Left lung (tissue), 10 donors: Measurements from ENCODE around the gene SYNDIG1. TPM values are rescaled to one million over a fixed set of nuclear protein-coding genes. Genes with fewer than 3 reads are reported as not detected.
"Not testable (repeated sequence)": the region's sequence is repeated elsewhere in the genome, so short reads cannot be mapped to it uniquely, and the experiment has no call there.

Experiments
- ATAC-seq: fragments of 200-7000 bp; cut with Tn5 transposase; one replicate; pipeline ENCODE4 v1.9.1; 2020; ENCODE audit warnings: moderate library complexity
- DNase-seq, 4 donors: peaks; one replicate each; pipeline ENCODE4 v3.0.0-alpha.2; 2013 to 2020
- H3K27ac ChIP-seq, 2 donors: fragments of 200-600 bp; sonication (generic) in 1 of 2; one replicate each; pipeline versions ENCODE4 v1.5.0 to v1.8.0; 2020 to 2021
- H3K27me3 ChIP-seq, 2 donors: fragments of 200-600 bp; sonication (generic) in 1 of 2; one replicate each; pipeline versions ENCODE4 v1.5.0 to v1.8.0; 2020 to 2021
- H3K36me3 ChIP-seq, 2 donors: fragments of 200-600 bp; sonication (generic) in 1 of 2; one replicate each; pipeline versions ENCODE4 v1.5.0 to v1.8.0; 2020 to 2021
- H3K4me1 ChIP-seq, 2 donors: fragments of 200-600 bp; one replicate each; pipeline ENCODE4 v1.8.0; 2021
- H3K4me3 ChIP-seq, 2 donors: fragments of 200-600 bp; sonication (generic) in 1 of 2; one replicate each; pipeline versions ENCODE4 v1.5.0 to v1.8.0; 2020 to 2021; ENCODE audit warnings: mild to moderate bottlenecking in 1 of 2
- H3K9me3 ChIP-seq, 2 donors: fragments of 200-600 bp; sonication (generic) in 1 of 2; one replicate each; pipeline versions ENCODE4 v1.5.0 to v1.8.0; 2020 to 2021
- intact Hi-C, 2 donors: fragments of 100-400 bp; cut with DNase I; formaldehyde crosslinking; loops; one replicate each; pipeline versions ENCODE4 v1.11.2 to v1.14.2; 2022
- polyA plus RNA-seq, 6 donors: library from polyadenylated mRNA; unstranded; fragments of 120-200 nt; gene quantifications; one replicate each; pipeline ENCODE4 v1.2.1, GENCODE V29; 2013; ENCODE audit not compliant: insufficient read length in 6 of 6
- total RNA-seq, 2 donors: library from RNA; stranded (reverse); fragmentation: NEBNext Ultra II Directional; extraction: Animal tissue kit (Norgen Biotek cat#: 25700); gene quantifications; one replicate each; pipeline ENCODE4 v1.2.1, GENCODE V29; 2021
- TF ChIP-seq, protein P1 (sequence below), 2 donors: fragments of 200-600 bp; sonication (generic) in 1 of 2; IDR thresholded peaks; one replicate each; pipeline versions ENCODE4 v1.5.0 to v1.8.0; 2021; ENCODE audit warnings: antibody characterized with exemption in 2 of 2
- donor health status: DM: no; HTN: yes; CAD: no.
- donor health status: DM: no; HTN: no; CAD: no.

SYNDIG1 gene
- total and polyA plus RNA-seq, 8 donors: 1.3 to 7.8 (median 5.4) TPM

DNA sequence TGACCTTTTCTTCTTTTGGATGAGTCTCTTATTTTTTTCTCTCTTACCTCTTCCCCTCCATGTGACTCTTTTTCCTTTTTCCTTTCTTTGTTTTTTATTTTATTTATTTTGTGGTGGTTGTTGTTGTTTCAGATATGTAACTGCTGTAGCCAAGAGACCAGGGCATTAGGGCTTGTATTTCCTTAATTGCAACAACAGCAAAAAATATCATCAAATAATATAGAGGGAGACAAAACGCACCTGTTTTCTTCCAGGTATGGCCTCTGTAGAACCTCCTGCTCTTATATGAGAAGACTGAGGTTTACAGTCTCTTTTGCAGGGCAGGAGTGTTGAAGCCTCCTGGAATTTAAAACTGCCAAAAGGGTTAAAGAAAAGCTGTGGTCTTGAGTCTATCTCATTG, 149.3 kb downstream of the SYNDIG1 start:
- DNase-seq (no peak), ATAC-seq (no peak)
- no peak overlapping the region for H3K4me3 ChIP-seq
- no peaks in the 10 kb centered on the region for H3K36me3 ChIP-seq
- peaks cover 0 to 29% of the 10 kb centered on the region in 2 donors for H3K27me3 ChIP-seq
- TF ChIP-seq, protein P1, sequence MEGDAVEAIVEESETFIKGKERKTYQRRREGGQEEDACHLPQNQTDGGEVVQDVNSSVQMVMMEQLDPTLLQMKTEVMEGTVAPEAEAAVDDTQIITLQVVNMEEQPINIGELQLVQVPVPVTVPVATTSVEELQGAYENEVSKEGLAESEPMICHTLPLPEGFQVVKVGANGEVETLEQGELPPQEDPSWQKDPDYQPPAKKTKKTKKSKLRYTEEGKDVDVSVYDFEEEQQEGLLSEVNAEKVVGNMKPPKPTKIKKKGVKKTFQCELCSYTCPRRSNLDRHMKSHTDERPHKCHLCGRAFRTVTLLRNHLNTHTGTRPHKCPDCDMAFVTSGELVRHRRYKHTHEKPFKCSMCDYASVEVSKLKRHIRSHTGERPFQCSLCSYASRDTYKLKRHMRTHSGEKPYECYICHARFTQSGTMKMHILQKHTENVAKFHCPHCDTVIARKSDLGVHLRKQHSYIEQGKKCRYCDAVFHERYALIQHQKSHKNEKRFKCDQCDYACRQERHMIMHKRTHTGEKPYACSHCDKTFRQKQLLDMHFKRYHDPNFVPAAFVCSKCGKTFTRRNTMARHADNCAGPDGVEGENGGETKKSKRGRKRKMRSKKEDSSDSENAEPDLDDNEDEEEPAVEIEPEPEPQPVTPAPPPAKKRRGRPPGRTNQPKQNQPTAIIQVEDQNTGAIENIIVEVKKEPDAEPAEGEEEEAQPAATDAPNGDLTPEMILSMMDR (IDR thresholded peaks at IDR 0.05): no peak
- intact Hi-C loops: no loop called here
- H3K27ac ChIP-seq: no peak overlapping the region
- no peaks in the 10 kb centered on the region for H3K9me3 ChIP-seq
- H3K4me1 ChIP-seq: no peaks in the 10 kb centered on the region

GRCh38 chr20:24619212-24619611, 149.8 kb downstream of the SYNDIG1 start:
- Histone ChIP-seq H3K27ac (no peak overlapping the region), H3K36me3 (no peaks in the 10 kb centered on the region), H3K4me1 (no peaks in the 10 kb centered on the region), H3K27me3 (peaks cover 0 to 26% of the 10 kb centered on the region in 2 donors), H3K9me3 (no peaks in the 10 kb centered on the region), H3K4me3 (no peak overlapping the region)
- TF ChIP-seq, protein P1 (IDR thresholded peaks at IDR 0.05): no peak
- ATAC-seq: peak; percentile 21
- DNase-seq: peak in 1 of 4 donors; percentile 40
- intact Hi-C loops: no loop called here

DNA sequence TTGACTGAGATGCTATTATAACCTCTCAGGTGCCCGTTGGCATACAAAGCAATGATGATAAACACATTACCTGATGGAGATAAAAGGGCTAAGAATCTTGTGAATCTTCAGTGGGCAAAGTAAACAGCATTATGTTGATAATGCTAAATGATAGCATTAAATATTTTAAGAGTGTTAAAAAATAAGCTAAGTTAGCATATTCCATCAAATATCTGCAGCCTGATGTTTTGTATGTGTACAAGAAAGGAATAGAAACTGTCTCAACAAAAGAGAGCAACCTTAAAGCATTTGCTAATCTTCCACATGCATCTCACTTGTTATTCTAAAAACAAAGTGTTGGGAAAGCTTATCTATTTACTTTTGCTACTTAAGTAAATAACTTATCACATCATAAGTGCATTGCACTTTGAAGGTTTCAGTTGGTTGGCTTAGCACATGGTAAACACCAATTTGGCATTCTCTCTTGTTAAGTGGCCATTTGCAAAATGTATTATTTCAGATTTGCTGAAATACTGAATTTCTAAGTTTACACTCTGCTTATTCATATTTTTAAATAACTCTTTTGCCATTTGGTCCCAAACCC, 151.6 kb downstream of the SYNDIG1 start:
- DNase-seq (no peak), ATAC-seq (no peak)
- H3K36me3 ChIP-seq: no peaks in the 10 kb centered on the region
- H3K4me3 ChIP-seq: no peak overlapping the region
- no peaks in the 10 kb centered on the region for H3K9me3 ChIP-seq
- H3K27ac ChIP-seq: no peak overlapping the region
- TF ChIP-seq, protein P1 (IDR thresholded peaks at IDR 0.05): no peak
- no peaks in the 10 kb centered on the region for H3K4me1 ChIP-seq
- intact Hi-C loops: no loop called here
- peaks cover 0 to 25% of the 10 kb centered on the region in 2 donors for H3K27me3 ChIP-seq

DNA sequence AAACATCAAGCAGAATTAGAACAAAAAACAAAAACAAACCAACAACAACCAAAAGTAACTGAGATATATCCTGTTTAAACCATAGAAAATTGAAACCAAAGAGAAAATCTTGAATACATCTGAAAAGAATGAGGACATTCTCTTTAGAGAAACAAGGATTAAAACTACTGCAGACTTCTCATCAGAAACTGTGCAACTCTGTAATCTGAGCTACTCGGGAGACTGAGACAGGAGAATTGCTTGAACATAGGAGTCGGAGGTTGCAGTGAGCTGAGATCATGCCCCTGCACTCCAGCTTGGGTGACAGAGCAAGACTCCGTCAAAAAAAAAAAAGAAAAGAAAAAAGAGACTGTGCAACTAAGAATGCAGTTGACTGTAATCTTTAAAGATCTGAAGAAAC, 153.4 kb downstream of the SYNDIG1 start:
- DNase-seq (no peak), ATAC-seq (no peak)
- TF ChIP-seq, protein P1 (IDR thresholded peaks at IDR 0.05): no peak
- no peak overlapping the region for H3K4me3 ChIP-seq
- intact Hi-C loops: no loop called here
- no peak overlapping the region for H3K27ac ChIP-seq
- no peaks in the 10 kb centered on the region for H3K36me3 ChIP-seq
- H3K4me1 ChIP-seq: no peaks in the 10 kb centered on the region
- H3K9me3 ChIP-seq: no peaks in the 10 kb centered on the region
- H3K27me3 ChIP-seq: peaks cover 0 to 10% of the 10 kb centered on the region in 2 donors

- intact Hi-C loops, H3K4me3 ChIP-seq, H3K9me3 ChIP-seq, H3K36me3 ChIP-seq, H3K4me1 ChIP-seq, DNase-seq, ATAC-seq, H3K27ac ChIP-seq: not testable (repeated sequence)
- peaks cover 0 to 15% of the 10 kb centered on the region in 2 donors for H3K27me3 ChIP-seq
These were observed 156.7 kb downstream of the SYNDIG1 start for GRCh38 chr20:24626141-24626540.

- DNase-seq (no peak), ATAC-seq (no peak)
- no peak overlapping the region for H3K4me3 ChIP-seq
- no peak overlapping the region for H3K27ac ChIP-seq
- peaks cover 0 to 4% of the 10 kb centered on the region in 2 donors for H3K4me1 ChIP-seq
- peaks cover 0 to 13% of the 10 kb centered on the region in 2 donors for H3K27me3 ChIP-seq
- no peaks in the 10 kb centered on the region for H3K9me3 ChIP-seq
- TF ChIP-seq, protein P1 (IDR thresholded peaks at IDR 0.05): no peak
- intact Hi-C loops: no loop called here
- H3K36me3 ChIP-seq: no peaks in the 10 kb centered on the region
These were observed 157.9 kb downstream of the SYNDIG1 start for GRCh38 chr20:24627291-24627690.
